Panc1 (cell line): ENCODE measurements around the gene TMEM203. TPM values are rescaled to one million over a fixed set of nuclear protein-coding genes. Genes with fewer than 3 reads are reported as not detected.

Experiments
- ATAC-seq: fragments of 200-7000 bp; cut with Tn5 transposase; 2 replicates; pipeline ENCODE4 v1.9.1; 2020; ENCODE audit warnings: mild to moderate bottlenecking, moderate library complexity
- BruUV-seq: library from RNA; stranded (reverse); fragments of 400-500 nt; replicated peaks from 2 replicates; lab custom pipeline; 2021; lab: Mats Ljungman, UMichigan
- CTCF ChIA-PET: fragments of 300-600 bp; sonication (Branson Sonifier 250); formaldehyde crosslinking; loops from one replicate; lab custom pipeline; 2022; ENCODE audit warnings: antibody characterized with exemption; lab: Charles Lee
- POLR2A ChIA-PET: fragments of 300-600 bp; sonication (Branson Sonifier 250); formaldehyde crosslinking; loops from one replicate; lab custom pipeline; 2022; ENCODE audit warnings: antibody characterized with exemption; lab: Charles Lee
- DNase-seq: peaks from one replicate; pipeline ENCODE4 v3.0.0-alpha.2; 2010; ENCODE audit warnings: low read depth, low spot score
- H3K27ac ChIP-seq: 2 replicates; pipeline ENCODE4 v1.5.1; 2011; ENCODE audit warnings: mild to moderate bottlenecking, low read length, inconsistent platforms
- H3K27me3 ChIP-seq: fragments of 200-500 bp; sonication (Bioruptor generic); 2 replicates; pipeline ENCODE4 v1.6.0; 2014; ENCODE audit warnings: low read length, inconsistent platforms; ENCODE audit not compliant: control insufficient read depth, insufficient read depth
- H3K36me3 ChIP-seq: fragments of 200-500 bp; sonication (Bioruptor generic); 2 replicates; pipeline ENCODE4 v1.5.1; 2014; ENCODE audit warnings: inconsistent platforms, mild to moderate bottlenecking, low read length, moderate library complexity; ENCODE audit not compliant: control insufficient read depth, insufficient read depth
- H3K4me1 ChIP-seq: 2 replicates; pipeline ENCODE4 v1.5.1; 2011; ENCODE audit warnings: inconsistent platforms, mild to moderate bottlenecking, low read length, moderate library complexity; ENCODE audit not compliant: control insufficient read depth, insufficient read depth
- H3K4me3 ChIP-seq, 2 experiments: 2 replicates each; pipeline ENCODE4 v1.5.1; 2011 to 2012; ENCODE audit warnings: low read depth in 2 of 2, low read length in 2 of 2, mild to moderate bottlenecking in 2 of 2, inconsistent platforms in 1 of 2, moderate library complexity in 1 of 2
- H3K9me3 ChIP-seq: fragments of 200-500 bp; sonication (Bioruptor generic); 2 replicates; pipeline ENCODE4 v1.5.1; 2014; ENCODE audit warnings: low read depth, mild to moderate bottlenecking, inconsistent platforms, low read length, moderate library complexity; ENCODE audit not compliant: control insufficient read depth, insufficient read depth
- POLR2AphosphoS5 ChIP-seq: IDR thresholded peaks from 2 replicates; pipeline ENCODE4 v1.6.1; 2012; ENCODE audit warnings: mild to moderate bottlenecking, low read depth, low read length, moderate library complexity
- SIN3A ChIP-seq: IDR thresholded peaks from 2 replicates; pipeline ENCODE4 v1.6.1; 2012; ENCODE audit warnings: low read depth, mild to moderate bottlenecking, low read length, moderate library complexity, borderline replicate concordance; ENCODE audit not compliant: insufficient read depth
- TCF7L2 ChIP-seq: IDR thresholded peaks from 2 replicates; pipeline ENCODE4 v1.6.1; 2011; ENCODE audit warnings: mild to moderate bottlenecking, low read depth, low read length, inconsistent platforms
- in situ Hi-C: cut with HindIII; loops from 2 replicates; pipeline ENCODE4 v1.10.0; 2016; ENCODE audit warnings: low sequenced_read_pairs, low pct_unique_long_range_greater_than_20kb
- intact Hi-C: fragments of 100-400 bp; cut with micrococcal nuclease; formaldehyde crosslinking; loops from one replicate; pipeline ENCODE4 v1.10.0; 2022; ENCODE audit not compliant: unreplicated experiment
- total RNA-seq: library from RNA; stranded (reverse); gene quantifications from one replicate; pipeline ENCODE4 v1.2.1, GENCODE V29; 2021; ENCODE audit not compliant: unreplicated experiment
- TF ChIP-seq, protein P1 (sequence below), 2 experiments: IDR thresholded peaks; 2 replicates each; pipeline ENCODE4 v1.6.1; 2011 to 2012; ENCODE audit warnings: low read depth in 2 of 2, control low read depth in 1 of 2, low read length in 1 of 2, mild to moderate bottlenecking in 1 of 2, moderate library complexity in 1 of 2; ENCODE audit not compliant: insufficient read depth in 1 of 2
- TF ChIP-seq, protein P2 (sequence below): fragments of 450-650 bp; IDR thresholded peaks from 2 replicates; pipeline ENCODE4 v1.5.1; 2017; ENCODE audit warnings: mild to moderate bottlenecking

TMEM203 gene
- total RNA-seq, 1 experiment from 2014 or later, result 25.4 TPM

GRCh38 chr9:137220317-137221094 lies 15.1 kb upstream of the TMEM203 start:
- ChIA-PET POLR2A (no interaction called here), CTCF (no interaction called here)
- no peak for TF ChIP-seq TCF7L2
- no peak for TF ChIP-seq SIN3A
- TF ChIP-seq, protein P1, sequence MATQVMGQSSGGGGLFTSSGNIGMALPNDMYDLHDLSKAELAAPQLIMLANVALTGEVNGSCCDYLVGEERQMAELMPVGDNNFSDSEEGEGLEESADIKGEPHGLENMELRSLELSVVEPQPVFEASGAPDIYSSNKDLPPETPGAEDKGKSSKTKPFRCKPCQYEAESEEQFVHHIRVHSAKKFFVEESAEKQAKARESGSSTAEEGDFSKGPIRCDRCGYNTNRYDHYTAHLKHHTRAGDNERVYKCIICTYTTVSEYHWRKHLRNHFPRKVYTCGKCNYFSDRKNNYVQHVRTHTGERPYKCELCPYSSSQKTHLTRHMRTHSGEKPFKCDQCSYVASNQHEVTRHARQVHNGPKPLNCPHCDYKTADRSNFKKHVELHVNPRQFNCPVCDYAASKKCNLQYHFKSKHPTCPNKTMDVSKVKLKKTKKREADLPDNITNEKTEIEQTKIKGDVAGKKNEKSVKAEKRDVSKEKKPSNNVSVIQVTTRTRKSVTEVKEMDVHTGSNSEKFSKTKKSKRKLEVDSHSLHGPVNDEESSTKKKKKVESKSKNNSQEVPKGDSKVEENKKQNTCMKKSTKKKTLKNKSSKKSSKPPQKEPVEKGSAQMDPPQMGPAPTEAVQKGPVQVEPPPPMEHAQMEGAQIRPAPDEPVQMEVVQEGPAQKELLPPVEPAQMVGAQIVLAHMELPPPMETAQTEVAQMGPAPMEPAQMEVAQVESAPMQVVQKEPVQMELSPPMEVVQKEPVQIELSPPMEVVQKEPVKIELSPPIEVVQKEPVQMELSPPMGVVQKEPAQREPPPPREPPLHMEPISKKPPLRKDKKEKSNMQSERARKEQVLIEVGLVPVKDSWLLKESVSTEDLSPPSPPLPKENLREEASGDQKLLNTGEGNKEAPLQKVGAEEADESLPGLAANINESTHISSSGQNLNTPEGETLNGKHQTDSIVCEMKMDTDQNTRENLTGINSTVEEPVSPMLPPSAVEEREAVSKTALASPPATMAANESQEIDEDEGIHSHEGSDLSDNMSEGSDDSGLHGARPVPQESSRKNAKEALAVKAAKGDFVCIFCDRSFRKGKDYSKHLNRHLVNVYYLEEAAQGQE (IDR thresholded peaks at IDR 0.05; ENCODE audit: insufficient read depth in 1 of 2, low read depth in 2 of 2, low read length in 1 of 2), result no peak
- TF ChIP-seq, protein P2, sequence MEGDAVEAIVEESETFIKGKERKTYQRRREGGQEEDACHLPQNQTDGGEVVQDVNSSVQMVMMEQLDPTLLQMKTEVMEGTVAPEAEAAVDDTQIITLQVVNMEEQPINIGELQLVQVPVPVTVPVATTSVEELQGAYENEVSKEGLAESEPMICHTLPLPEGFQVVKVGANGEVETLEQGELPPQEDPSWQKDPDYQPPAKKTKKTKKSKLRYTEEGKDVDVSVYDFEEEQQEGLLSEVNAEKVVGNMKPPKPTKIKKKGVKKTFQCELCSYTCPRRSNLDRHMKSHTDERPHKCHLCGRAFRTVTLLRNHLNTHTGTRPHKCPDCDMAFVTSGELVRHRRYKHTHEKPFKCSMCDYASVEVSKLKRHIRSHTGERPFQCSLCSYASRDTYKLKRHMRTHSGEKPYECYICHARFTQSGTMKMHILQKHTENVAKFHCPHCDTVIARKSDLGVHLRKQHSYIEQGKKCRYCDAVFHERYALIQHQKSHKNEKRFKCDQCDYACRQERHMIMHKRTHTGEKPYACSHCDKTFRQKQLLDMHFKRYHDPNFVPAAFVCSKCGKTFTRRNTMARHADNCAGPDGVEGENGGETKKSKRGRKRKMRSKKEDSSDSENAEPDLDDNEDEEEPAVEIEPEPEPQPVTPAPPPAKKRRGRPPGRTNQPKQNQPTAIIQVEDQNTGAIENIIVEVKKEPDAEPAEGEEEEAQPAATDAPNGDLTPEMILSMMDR, result no peak
- no peak for TF ChIP-seq POLR2AphosphoS5
- intact Hi-C loops, result no loop called here
- in situ Hi-C loops, result no loop called here
- no peak for ATAC-seq
- BruUV-seq, result no TSS peak
- Histone ChIP-seq H3K4me3 (no peak overlapping the region), H3K9me3 (no peaks in the 10 kb centered on the region), H3K27me3 (no peaks in the 10 kb centered on the region), H3K4me1 (peaks cover 29% of the 10 kb centered on the region), H3K27ac (peak overlapping the region; percentile 51; the same call in 1 of the 2 replicates), H3K36me3 (peaks cover 2% of the 10 kb centered on the region; the same call in 1 of the 2 replicates)
- no peak for DNase-seq

DNA sequence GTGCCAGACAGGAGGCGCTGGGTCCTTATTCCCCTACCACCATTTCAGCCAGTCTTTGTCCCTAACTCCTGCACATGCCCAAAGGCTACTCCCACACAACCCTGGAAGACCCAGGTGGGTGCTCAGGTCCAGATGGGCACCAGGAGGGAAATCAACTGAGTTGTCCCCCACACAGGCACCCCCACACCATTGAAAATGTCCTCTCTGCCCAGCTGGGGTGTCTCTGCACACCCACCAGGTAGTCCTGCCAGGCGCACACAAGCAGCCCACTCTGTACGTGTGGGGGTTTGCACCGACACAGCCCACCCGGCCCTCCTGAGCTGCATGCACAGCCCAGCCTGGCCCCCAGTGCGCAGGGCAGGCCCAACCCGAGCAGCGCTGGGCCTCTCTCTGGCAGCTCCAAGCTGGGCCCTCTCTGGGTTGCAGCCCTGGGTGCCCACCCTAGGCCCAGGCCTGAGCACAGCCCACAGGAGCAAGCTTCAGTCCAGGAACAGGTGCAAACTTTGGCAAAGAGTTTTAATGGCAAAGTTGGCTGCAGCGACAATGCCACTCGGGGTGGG lies 14.4 kb upstream of the TMEM203 start:
- BruUV-seq, result no TSS peak
- ATAC-seq (no peak), DNase-seq (no peak)
- in situ Hi-C loops (no loop called here), intact Hi-C loops (no loop called here)
- H3K4me1 ChIP-seq, result peaks cover 29% of the 10 kb centered on the region
- H3K36me3 ChIP-seq, result peaks cover 2% of the 10 kb centered on the region; the same call in 1 of the 2 replicates
- no peak overlapping the region for H3K27ac ChIP-seq
- no peak overlapping the region for H3K4me3 ChIP-seq
- no peaks in the 10 kb centered on the region for H3K9me3 ChIP-seq
- ChIA-PET CTCF (interaction anchor here (1.5 kb wide), 1 partner anchor 16 kb away, joined by 12 read pairs; no protein-coding TSS in a partner anchor), POLR2A (no interaction called here)
- TF ChIP-seq POLR2AphosphoS5 (no peak), TCF7L2 (no peak)
- TF ChIP-seq, protein P2, result no peak
- H3K27me3 ChIP-seq, result no peaks in the 10 kb centered on the region
